ENCODE results near the gene POU5F1. TPM values are rescaled to one million over a fixed set of nuclear protein-coding genes. Genes with fewer than 3 reads are reported as not detected.

The POU5F1 gene
- total RNA-seq, 1 experiment from 2014 or later: 1.1 TPM

GRCh38 chr6:31126396-31127175, 43.9 kb downstream of the POU5F1 start:
- POLR2A ChIA-PET: no interaction called here
- ATAC-seq (no peak), DNase-seq (ENCODE audit: low read depth, low spot score) (no peak)
- no peak overlapping the region for H3K27ac ChIP-seq (ENCODE audit: low read length)
- in situ Hi-C loops (cut with HindIII; ENCODE audit: low pct_unique_long_range_greater_than_20kb, low sequenced_read_pairs) (no loop called here), intact Hi-C loops (cut with micrococcal nuclease; ENCODE audit: unreplicated experiment) (no loop called here)
- H3K4me3 ChIP-seq (ENCODE audit: low read depth in 2 of 2, low read length in 2 of 2): no peak overlapping the region
- H3K4me1 ChIP-seq (ENCODE audit: control insufficient read depth, insufficient read depth, low read length): peaks cover 20% of the 10 kb centered on the region
- H3K27me3 ChIP-seq (ENCODE audit: control insufficient read depth, insufficient read depth, low read length): peaks cover 2% of the 10 kb centered on the region; the same call in 1 of the 2 replicates
- TF ChIP-seq SIN3A (IDR thresholded peaks at IDR 0.05; ENCODE audit: borderline replicate concordance, insufficient read depth, low read depth, low read length) (no peak), REST (IDR thresholded peaks at IDR 0.05; ENCODE audit: insufficient read depth in 1 of 2, low read depth in 2 of 2, low read length in 1 of 2) (no peak), POLR2AphosphoS5 (IDR thresholded peaks at IDR 0.05; ENCODE audit: low read depth, low read length) (no peak), TCF7L2 (IDR thresholded peaks at IDR 0.05; ENCODE audit: low read depth, low read length) (no peak), CTCF (IDR thresholded peaks at IDR 0.05) (no peak)
- no peaks in the 10 kb centered on the region for H3K9me3 ChIP-seq (ENCODE audit: control insufficient read depth, insufficient read depth, low read depth, low read length)
- BruUV-seq (replicated peaks): no TSS peak
- H3K36me3 ChIP-seq (ENCODE audit: control insufficient read depth, insufficient read depth, low read length): no peaks in the 10 kb centered on the region
- CTCF ChIA-PET: interaction anchor here (0.6 kb wide), 1 partner anchor 659 kb away, joined by 3 read pairs; no protein-coding TSS in a partner anchor

- no peak overlapping the region for H3K4me3 ChIP-seq (ENCODE audit: low read depth in 2 of 2, low read length in 2 of 2)
- CTCF ChIA-PET: interaction anchor here (0.6 kb wide), 1 partner anchor 32 kb away, joined by 3 read pairs; no protein-coding TSS in a partner anchor
- no peaks in the 10 kb centered on the region for H3K9me3 ChIP-seq (ENCODE audit: control insufficient read depth, insufficient read depth, low read depth, low read length)
- H3K27ac ChIP-seq (ENCODE audit: low read length): no peak overlapping the region
- intact Hi-C loops (cut with micrococcal nuclease; ENCODE audit: unreplicated experiment) (no loop called here), in situ Hi-C loops (cut with HindIII; ENCODE audit: low pct_unique_long_range_greater_than_20kb, low sequenced_read_pairs) (no loop called here)
- TF ChIP-seq REST (IDR thresholded peaks at IDR 0.05; ENCODE audit: insufficient read depth in 1 of 2, low read depth in 2 of 2, low read length in 1 of 2) (no peak), SIN3A (IDR thresholded peaks at IDR 0.05; ENCODE audit: borderline replicate concordance, insufficient read depth, low read depth, low read length) (no peak), POLR2AphosphoS5 (IDR thresholded peaks at IDR 0.05; ENCODE audit: low read depth, low read length) (no peak), CTCF (IDR thresholded peaks at IDR 0.05) (no peak), TCF7L2 (IDR thresholded peaks at IDR 0.05; ENCODE audit: low read depth, low read length) (no peak)
- POLR2A ChIA-PET: interaction anchor here (0.7 kb wide), 1 partner anchor 212 kb away, joined by 3 read pairs; no protein-coding TSS in a partner anchor
- BruUV-seq (replicated peaks): no TSS peak
- no peaks in the 10 kb centered on the region for H3K36me3 ChIP-seq (ENCODE audit: control insufficient read depth, insufficient read depth, low read length)
- peaks cover 20% of the 10 kb centered on the region for H3K4me1 ChIP-seq (ENCODE audit: control insufficient read depth, insufficient read depth, low read length)
- ATAC-seq (peak; percentile 24; the same call in 1 of the 2 replicates), DNase-seq (ENCODE audit: low read depth, low spot score) (no peak)
- H3K27me3 ChIP-seq (ENCODE audit: control insufficient read depth, insufficient read depth, low read length): peaks cover 2% of the 10 kb centered on the region; the same call in 1 of the 2 replicates
Measured at GRCh38 chr6:31125586-31126363, 44.7 kb downstream of the POU5F1 start.

All from Panc1 (cell line).